GM12892 (cell line): Measurements from ENCODE around the gene CLN6.

Experiments used
- POLR2A ChIP-seq: IDR thresholded peaks from 2 replicates; pipeline ENCODE4 v1.6.1; 2011; ENCODE audit warnings: low read depth, low read length, control low read depth
- POLR2AphosphoS5 ChIP-seq: IDR thresholded peaks from 2 replicates; pipeline ENCODE4 v1.6.1; 2011; ENCODE audit warnings: low read depth, low read length, control low read depth

- TF ChIP-seq POLR2AphosphoS5 (no peak), POLR2A (no peak)
Observed at GRCh38 chr15:68224546-68225250, 4.8 kb downstream of the CLN6 start.
